H1 (cell line): ENCODE measurements around the gene DGKH. TPM values are rescaled to one million over a fixed set of nuclear protein-coding genes. Genes with fewer than 3 reads are reported as not detected.

Experiments used
- BCL11A ChIP-seq, 2 experiments: IDR thresholded peaks; one replicate each; pipeline ENCODE4 v1.6.1; 2011; ENCODE audit warnings: low read depth in 2 of 2, low read length in 2 of 2, mild to moderate bottlenecking in 2 of 2
- CBX8 ChIP-seq: fragments of 300-800, 300-1000 bp; sonication (generic); IDR thresholded peaks from 2 replicates; pipeline ENCODE4 v1.7.1; 2016; ENCODE audit warnings: low read depth, low read length, borderline replicate concordance
- CHD2 ChIP-seq: IDR thresholded peaks from 2 replicates; pipeline ENCODE4 v1.6.1; 2012; ENCODE audit warnings: low read length, improper control_type of control experiment
- CHD7 ChIP-seq: fragments of 300-600 bp; sonication (generic); IDR thresholded peaks from 2 replicates; pipeline ENCODE4 v1.7.1; 2012; ENCODE audit warnings: low read length, moderate library complexity, mild to moderate bottlenecking, inconsistent platforms; ENCODE audit not compliant: insufficient replicate concordance
- POLR2AphosphoS5 ChIP-seq: IDR thresholded peaks from 2 replicates; pipeline ENCODE4 v1.6.1; 2011; ENCODE audit warnings: low read depth, low read length
- TEAD4 ChIP-seq: IDR thresholded peaks from 2 replicates; pipeline ENCODE4 v1.6.1; 2012; ENCODE audit warnings: low read depth, low read length, inconsistent platforms, mixed read lengths
- YY1 ChIP-seq: IDR thresholded peaks from 2 replicates; pipeline ENCODE4 v1.6.1; 2011; ENCODE audit warnings: low read depth, mild to moderate bottlenecking, low read length
- polyA plus RNA-seq, 7 experiments: library from polyadenylated mRNA; depleted of rRNA in 3 of 7; stranded (reverse) in 5 of 7; unstranded in 2 of 7; fragments of >200 nt in 5 of 7; fragments of 200-250 nt in 2 of 7; gene quantifications; 1 replicate in 5 of 7; 2 replicates in 1 of 7; 4 replicates in 1 of 7; pipeline versions ENCODE4 v1.2.1 to v1.2.3, GENCODE V29; 2011 to 2013; ENCODE audit warnings: missing spikeins in 2 of 7, mixed read lengths in 2 of 7
- total RNA-seq: library from RNA; stranded (reverse); fragmentation: NEBNext Ultra II Directional; extraction: Animal tissue kit (Norgen Biotek cat#: 25700); gene quantifications from 2 replicates; pipeline ENCODE4 v1.2.1, GENCODE V29; 2021
- TF ChIP-seq, protein P1 (sequence below): IDR thresholded peaks from 2 replicates; pipeline ENCODE4 v1.6.1; 2011; ENCODE audit warnings: low read depth, mild to moderate bottlenecking, low read length; ENCODE audit not compliant: insufficient read depth

Gene DGKH
- total and polyA plus RNA-seq, 2 of the 8 experiments (the other 6 are each of a cell fraction or from before 2014, with no cell fraction given): 2.1 to 7.9 TPM

DNA sequence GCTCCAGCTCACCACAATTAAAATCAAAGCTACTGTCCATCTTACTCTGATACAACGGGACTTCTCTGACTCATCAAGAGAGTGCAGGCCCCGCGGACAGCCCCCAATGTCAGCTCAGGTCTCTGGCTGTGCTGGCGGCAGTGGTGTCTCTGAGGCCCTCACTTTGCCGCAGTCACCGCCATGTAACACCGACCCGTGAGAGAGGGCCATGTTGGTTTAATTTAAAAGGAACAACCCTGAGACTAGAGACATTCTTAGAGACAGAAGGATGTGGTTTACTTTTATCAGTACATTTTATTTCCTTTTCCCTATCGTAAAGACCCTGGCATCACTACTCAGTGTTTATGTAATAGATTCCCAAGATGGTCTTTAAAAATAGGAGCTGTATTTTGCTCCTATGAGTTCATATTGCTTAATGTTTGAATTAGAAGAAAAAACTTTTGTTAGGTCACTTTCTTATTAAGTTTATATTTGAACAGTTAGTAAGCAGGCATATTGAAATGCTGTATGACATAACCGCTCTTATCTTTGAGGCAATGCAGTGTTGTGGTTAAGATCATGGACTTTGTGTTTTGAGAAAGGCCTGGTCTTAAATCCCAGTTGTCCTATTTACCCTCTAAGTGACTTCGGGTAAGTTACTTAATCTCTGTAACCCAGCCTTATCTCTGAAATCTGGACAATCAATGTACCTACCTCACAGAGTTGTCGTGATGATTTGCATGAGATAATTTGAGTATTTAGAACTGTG is 23.4 kb downstream of the DGKH start (continued):
- TF ChIP-seq CHD7 (no peak), CBX8 (no peak), BCL11A (IDR thresholded peaks at IDR 0.05; ENCODE audit: low read depth in 2 of 2, low read length in 2 of 2) (no peak), CHD2 (no peak), POLR2AphosphoS5 (no peak), YY1 (no peak), TEAD4 (no peak)
- TF ChIP-seq, protein P1, sequence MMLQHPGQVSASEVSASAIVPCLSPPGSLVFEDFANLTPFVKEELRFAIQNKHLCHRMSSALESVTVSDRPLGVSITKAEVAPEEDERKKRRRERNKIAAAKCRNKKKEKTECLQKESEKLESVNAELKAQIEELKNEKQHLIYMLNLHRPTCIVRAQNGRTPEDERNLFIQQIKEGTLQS: no peak
